Kidney epithelial cell (primary cell): ENCODE measurements around the gene DNASE1. TPM values are rescaled to one million over a fixed set of nuclear protein-coding genes. Genes with fewer than 3 reads are reported as not detected.

Source experiments
- DNase-seq: peaks from one replicate; pipeline ENCODE4 v3.0.0-alpha.2; 2010; ENCODE audit warnings: low read depth
- H3K27me3 ChIP-seq: 2 replicates; pipeline ENCODE4 v1.6.0; 2011; ENCODE audit warnings: low read length; ENCODE audit not compliant: control insufficient read depth, insufficient read depth
- H3K36me3 ChIP-seq: 2 replicates; pipeline ENCODE4 v1.5.1; 2011; ENCODE audit warnings: low read length; ENCODE audit not compliant: control insufficient read depth, insufficient read depth
- H3K4me3 ChIP-seq: 2 replicates; pipeline ENCODE4 v1.5.1; 2011; ENCODE audit warnings: low read depth, mild to moderate bottlenecking, control low read depth, low read length
- CTCF ChIP-seq: IDR thresholded peaks from 2 replicates; pipeline ENCODE4 v1.5.1; 2011; ENCODE audit warnings: mild to moderate bottlenecking, moderate library complexity, low read length, control low read depth, inconsistent platforms; ENCODE audit not compliant: insufficient read depth, poor library complexity, severe bottlenecking
- total RNA-seq: library from RNA; depleted of rRNA; stranded (reverse); fragments of >200 nt; gene quantifications from 2 replicates; pipeline ENCODE4 v1.2.3, GENCODE V29; 2015

Gene DNASE1
- total RNA-seq, 1 donor from 2014 or later: 13.4 TPM

GRCh38 chr16:3609895-3610697 is 44.4 kb upstream of the DNASE1 start:
- TF ChIP-seq CTCF: no peak
- DNase-seq: no peak
- H3K36me3 ChIP-seq: no peaks in the 10 kb centered on the region
- H3K27me3 ChIP-seq: no peaks in the 10 kb centered on the region
- H3K4me3 ChIP-seq: no peak overlapping the region

GRCh38 chr16:3610698-3611145 is 43.8 kb upstream of the DNASE1 start:
- peak overlapping the region; percentile 62 for H3K4me3 ChIP-seq
- H3K27me3 ChIP-seq: no peaks in the 10 kb centered on the region
- no peaks in the 10 kb centered on the region for H3K36me3 ChIP-seq
- DNase-seq: no peak
- TF ChIP-seq CTCF: no peak

DNA sequence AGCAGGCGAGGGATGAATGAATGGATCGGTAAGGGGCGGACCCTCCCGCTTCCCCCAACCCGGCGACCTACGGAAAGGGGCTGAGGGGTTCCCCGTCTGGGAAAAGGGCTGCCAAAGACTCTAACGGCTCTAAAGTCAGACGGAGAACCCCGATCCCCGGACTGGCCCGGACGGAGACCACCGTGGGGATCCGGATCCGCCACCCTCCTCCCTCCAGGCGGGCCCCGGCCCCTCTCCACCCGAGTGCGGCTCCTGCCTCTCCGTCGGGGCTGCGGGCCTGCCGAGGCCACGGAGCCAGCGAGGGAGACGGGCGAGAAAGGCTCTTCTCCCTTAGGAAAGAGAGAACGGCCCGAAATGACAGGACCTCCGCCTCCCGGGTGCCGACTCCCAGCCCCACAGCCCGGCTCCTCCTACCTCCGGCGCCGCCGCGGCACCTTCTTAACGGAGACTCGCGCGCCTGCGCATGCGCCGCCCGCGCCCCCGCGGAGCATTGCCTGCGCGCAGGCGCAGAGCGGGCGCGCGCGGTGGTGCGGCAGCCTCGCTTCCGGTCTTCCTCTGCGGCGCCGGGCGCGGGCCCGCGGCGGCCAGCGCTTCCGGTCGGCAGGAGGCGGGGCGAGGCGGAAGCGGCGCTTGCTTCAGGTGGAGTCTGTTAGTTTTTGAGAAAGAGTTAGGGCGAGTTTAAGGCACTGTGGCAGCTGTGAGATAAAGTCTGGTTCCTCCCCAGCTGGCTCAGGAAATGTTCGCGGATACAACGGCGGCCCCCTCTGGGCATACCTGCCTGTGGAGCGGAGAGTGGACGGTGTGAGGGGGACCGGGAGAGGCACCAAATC is 43.1 kb upstream of the DNASE1 start, which contains the start of gene SLX4:
Gene SLX4, minus strand, starts transcription at position 461 of the 830 bp plus-strand sequence. CDS start 2,642 bp downstream, outside the sequence.
- DNase-seq: peak; percentile 52
- Histone ChIP-seq H3K27me3 (no peaks in the 10 kb centered on the region), H3K4me3 (peak within 1 kb of the TSS; percentile 69), H3K36me3 (no peaks in the 10 kb centered on the region)
- no peak for TF ChIP-seq CTCF

DNA sequence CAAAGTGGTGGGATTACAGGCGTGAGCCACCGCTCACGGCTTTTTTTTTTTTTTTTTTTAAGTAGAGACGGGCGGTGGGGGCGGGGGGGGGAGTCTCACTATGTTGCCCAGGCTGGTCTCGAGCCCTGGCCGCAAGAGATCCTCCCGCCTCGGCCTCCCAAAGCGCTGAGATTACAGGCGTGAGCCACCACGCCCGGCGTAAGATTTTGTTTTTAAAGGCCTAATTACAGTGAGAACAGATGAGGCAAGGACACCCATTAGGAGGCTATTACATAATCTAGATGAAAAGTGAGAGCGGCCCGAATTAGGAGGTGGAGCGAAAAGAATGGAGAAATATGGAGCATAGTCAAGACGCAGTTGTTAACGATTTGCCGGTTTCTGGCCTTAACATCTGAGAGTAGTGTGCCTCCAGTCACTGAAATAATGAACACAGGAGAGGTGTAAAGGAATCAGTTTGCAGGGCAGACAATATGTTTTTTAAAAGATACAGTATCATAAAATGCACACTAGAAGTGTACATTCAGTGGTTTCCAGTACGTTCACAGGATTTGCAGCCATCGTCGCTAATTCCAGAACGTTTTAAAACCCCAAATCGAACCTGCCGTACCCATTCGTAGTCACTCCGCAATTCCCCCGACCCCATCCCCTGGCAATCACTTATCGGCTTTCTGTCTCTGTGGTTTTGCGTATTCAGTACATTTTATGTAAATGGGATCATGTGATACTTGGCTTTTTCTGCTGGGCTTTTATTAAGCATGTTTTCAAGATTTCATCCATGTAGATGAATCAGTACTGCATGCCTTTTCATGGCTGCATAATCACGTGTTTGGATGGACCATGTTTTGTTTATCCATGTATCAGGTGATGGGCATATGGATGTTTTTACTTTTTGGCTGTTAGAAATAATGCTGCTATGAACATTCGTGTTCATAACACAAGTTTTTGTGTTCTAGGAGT is 41.7 kb upstream of the DNASE1 start:
- peak overlapping the region; percentile 69 for H3K4me3 ChIP-seq
- no peak for TF ChIP-seq CTCF
- H3K36me3 ChIP-seq: no peaks in the 10 kb centered on the region
- no peaks in the 10 kb centered on the region for H3K27me3 ChIP-seq
- no peak for DNase-seq

- Histone ChIP-seq H3K36me3 (no peaks in the 10 kb centered on the region), H3K27me3 (no peaks in the 10 kb centered on the region), H3K4me3 (no peak overlapping the region)
- DNase-seq: no peak
- TF ChIP-seq CTCF: no peak
Measured at GRCh38 chr16:3618769-3619141, 35.7 kb upstream of the DNASE1 start.
